Stimulated activated CD8-positive, alpha-beta memory T cell treated with anti-CD3 and anti-CD28 coated beads, Interleukin-4, amount 100 ng/mL, for 1 hour (primary cell): Measurements from ENCODE around the gene SH3D21.

Experiments
- DNase-seq, 2 donors: peaks; one replicate each; pipeline ENCODE4 v3.0.0-alpha.2; 2020; ENCODE audit warnings: low read depth in 2 of 2, low spot score in 1 of 2

The SH3D21 gene

DNA sequence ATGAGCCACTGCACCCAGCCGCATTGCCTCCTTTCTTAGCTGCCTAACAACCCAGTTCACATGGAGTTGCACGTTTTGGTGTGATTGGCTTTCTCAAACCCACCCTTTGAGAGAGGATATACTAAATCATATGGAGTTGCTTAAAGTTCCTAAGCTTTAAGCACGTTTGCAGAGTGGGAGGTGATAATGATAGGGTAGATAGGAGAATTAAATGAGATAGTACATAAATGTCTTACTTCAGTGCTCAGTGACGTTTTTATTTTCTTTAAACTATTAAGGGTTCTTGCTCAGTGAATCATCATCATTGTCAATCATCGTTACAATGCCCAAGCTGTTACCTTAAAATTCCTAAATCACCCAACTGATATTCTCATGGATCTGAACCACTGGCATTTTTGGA, 2.9 kb upstream of the SH3D21 start:
- DNase-seq = no peak

DNA sequence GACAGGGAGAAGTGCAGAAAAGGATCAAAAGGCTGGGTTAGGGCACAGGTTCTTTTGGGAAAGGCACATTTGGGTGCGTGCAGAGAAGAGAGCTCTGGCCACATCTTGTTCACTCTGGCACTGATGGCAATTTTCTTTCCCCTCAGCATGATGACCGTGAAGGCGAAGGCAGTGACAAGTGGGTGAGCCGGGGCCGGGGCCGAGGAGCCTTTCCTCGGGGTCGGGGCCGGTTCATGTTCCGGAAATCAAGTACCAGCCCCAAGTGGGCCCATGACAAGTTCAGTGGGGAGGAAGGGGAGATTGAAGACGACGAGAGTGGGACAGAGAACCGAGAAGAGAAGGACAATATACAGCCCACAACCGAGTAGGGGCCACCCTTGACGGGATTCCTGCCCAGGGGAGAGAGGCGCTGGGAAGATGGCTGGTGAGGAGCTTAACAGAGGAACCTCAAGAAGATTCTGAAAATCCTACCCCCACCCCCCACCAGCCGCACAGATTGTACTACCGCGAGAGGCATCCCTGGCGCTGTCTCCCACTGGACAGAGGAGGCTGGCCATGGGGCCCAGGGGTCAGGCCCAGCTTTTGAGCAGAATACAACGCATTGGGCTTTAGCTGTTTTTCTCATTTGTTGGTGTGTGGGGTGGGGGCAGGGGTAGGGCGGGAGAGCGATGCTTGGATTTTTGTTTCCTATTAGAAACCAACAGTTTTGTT, 2.4 kb upstream of the SH3D21 start:
- DNase-seq = no peak

DNA sequence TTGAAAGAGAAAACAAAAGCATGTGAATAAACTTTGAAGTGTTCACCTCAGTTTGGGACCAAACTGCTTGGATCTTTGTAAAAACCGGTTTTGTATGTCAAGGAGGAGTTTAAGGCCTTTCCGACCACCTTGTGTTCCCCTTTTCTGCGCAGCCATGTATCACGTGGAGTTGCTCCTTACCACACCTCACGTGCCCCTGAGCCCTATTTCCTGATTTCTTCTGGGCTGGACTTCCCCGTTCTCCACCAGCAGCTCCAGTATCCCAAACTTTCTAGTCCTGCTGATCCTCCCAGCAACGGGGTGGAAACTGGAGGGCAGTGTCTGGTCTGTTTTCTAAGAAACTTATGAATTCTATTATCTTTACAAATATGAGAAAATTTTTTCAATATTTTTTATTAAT, 1.6 kb upstream of the SH3D21 start:
- DNase-seq = no peak

DNA sequence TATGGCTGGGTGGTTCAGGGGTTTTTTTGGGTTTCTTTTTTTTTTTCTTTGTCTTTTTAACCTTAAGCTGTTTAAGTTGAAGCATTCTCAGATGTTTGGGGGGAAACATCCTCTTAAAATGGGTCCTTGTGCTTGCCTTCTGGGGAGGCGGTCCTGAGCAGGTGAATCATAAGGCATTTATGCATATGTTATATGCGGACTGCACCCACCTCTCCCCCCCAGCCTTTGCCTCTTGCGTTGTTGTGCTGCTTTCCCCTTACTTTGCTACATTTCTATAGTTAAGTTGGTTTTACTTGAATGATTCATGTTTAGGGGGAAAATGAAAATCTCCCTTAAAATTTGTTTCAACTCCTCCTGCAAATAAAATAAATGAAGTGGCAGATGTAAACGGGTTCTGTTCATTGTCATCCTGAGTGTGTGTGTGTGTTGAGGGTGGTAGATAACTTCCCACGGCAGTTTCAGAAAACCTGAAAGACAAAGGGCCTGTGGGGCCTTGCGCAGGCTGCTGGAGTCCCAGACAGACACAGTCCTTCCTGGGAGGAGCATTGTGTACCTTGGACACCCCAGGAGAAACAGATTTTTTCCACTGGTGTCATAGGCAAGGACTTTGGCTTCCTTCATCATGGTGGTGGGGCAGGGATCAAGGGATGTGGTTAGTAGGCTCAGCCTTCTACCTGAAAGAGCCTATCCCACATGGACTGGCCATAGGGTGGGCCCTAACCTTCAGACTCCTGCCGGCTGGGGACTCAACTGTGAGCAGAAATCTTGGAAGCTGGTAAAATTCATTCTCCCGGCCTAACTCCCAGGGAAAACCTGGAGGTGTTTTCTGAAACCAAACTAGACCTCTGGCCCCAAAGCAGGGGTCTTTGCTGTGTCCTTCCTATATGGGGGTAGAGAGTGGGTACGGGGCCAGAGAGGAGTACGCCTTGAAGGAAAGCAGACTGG, 926 bp upstream of the SH3D21 start:
- no peak for DNase-seq

DNA sequence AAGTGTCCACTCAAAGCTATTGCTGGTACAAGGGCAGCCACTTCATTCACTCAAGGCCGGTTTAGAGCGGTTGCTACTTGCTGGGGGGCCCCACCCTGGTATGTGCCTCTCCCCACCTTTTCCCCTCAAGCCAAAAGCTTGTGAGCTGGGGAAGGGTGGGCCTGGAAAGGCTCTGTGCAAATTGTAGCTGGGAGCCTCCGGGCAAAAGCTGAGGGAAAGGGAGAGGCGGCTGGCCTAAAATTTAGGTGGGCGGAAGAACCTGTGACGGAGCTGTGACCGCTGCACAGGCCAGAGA, 306 bp upstream of the SH3D21 start:
- DNase-seq = no peak

DNA sequence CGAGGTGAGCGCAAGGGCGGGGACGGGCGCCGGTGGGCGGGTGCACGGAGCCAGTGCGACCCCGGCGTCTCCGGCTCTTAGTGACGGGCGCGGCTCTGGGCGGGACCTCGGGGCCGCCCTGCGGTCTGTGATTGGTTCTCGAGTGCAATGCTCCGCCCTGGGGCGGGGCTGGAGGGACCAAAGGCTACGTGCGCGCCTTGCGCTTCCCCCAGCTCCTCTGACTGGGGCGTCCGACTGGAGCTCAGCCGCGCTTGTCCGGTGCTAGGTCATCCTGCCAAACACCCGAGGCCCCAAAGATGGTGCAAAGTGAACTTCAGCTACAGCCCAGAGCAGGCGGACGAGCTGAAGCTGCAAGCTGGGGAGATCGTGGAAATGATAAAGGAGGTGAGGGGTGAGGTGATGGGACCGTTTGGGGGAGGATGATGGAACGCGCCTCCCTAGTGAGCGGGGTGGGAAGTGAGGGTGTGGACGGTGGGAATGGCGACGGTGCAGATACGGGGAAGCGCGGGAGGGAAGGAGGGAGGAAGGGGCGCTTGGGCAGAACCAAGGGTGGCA, 811 bp downstream of the SH3D21 start:
- DNase-seq = peak; percentile 83 to 84

DNA sequence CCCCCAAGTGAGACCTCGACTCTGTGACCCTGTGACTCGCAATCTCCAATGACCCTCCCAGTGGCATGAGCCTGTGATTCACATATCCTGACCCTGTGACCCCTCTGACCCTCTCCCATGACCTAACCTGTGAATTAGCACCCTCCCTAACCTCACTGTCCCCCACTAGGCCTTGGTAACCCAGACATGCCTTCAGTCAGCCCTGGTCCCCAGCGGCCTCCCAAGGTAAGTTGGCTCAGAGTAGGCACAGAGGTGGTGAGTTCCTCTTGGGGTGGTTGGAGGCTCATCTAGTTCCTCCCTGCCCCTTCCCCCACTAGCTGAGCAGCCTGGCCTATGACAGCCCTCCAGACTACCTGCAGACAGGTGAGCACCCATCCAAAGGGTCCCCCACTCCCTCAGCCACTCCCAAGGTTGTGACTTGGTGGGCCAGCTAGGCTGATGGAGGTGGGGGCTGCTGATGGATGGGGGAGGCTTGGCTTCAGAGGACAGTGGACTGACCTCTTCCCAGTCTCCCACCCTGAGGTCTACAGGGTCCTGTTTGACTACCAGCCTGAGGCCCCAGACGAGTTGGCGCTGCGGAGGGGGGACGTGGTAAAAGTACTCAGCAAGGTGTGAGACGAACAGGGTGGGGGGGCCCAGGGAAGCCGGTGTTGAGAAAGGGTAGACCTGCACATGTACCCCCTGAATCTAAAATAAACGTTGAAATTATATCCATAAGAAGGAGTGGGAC, 1.6 kb downstream of the SH3D21 start:
- DNase-seq = no peak

DNA sequence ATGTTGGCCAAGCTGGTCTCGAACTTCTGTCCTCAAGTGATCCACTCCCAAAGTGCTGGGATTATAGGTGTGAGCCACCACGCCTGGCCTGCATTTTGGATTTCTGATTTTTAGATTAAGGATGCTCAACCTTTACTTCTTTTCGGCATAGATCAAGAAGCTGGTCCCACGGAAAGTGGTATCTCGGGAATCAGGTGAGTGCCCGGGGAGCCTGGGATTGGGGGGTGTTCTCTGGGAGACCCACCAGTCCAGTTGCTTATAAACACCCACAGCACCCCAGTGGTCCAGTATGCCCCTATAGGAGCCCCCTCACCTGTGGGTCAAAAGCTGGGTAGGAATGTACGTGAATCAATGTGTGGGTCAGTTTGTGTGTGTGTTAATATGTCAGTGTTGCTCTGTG, 3.2 kb downstream of the SH3D21 start:
- DNase-seq = no peak

DNA sequence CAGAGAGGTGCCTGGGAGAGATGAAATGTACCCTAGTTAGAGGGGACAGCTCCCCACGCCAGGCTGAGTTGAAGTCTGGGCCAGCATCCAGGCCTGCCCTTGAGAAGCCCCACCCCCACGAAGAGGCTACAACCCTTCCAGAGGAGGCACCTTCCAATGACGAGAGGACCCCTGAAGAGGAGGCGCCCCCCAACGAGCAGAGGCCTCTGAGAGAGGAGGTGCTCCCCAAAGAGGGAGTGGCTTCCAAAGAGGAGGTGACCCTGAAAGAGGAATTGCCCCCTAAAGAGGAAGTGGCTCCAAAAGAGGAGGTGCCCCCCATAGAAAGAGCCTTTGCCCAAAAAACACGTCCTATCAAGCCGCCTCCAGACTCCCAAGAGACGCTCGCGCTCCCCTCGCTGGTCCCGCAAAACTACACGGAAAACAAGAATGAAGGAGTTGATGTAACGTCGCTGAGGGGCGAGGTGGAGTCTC, 14.2 kb downstream of the SH3D21 start:
- DNase-seq = no peak

DNA sequence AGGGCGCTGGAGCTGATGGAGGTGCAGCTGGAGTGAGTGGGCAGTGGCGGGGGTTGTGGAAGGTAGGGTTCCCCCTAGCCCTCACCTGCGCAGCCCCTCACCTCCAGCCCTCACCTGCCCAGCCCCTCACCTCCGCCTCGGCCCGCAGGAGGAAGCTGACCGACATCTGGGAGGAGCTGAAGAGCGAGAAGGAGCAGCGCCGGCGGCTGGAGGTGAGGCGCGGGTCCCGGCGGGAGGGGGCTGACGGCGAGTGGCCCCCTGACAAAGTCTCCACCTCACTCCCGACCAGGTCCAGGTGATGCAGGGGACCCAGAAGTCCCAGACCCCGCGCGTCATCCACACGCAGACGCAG, 14.6 kb downstream of the SH3D21 start:
- no peak for DNase-seq

DNA sequence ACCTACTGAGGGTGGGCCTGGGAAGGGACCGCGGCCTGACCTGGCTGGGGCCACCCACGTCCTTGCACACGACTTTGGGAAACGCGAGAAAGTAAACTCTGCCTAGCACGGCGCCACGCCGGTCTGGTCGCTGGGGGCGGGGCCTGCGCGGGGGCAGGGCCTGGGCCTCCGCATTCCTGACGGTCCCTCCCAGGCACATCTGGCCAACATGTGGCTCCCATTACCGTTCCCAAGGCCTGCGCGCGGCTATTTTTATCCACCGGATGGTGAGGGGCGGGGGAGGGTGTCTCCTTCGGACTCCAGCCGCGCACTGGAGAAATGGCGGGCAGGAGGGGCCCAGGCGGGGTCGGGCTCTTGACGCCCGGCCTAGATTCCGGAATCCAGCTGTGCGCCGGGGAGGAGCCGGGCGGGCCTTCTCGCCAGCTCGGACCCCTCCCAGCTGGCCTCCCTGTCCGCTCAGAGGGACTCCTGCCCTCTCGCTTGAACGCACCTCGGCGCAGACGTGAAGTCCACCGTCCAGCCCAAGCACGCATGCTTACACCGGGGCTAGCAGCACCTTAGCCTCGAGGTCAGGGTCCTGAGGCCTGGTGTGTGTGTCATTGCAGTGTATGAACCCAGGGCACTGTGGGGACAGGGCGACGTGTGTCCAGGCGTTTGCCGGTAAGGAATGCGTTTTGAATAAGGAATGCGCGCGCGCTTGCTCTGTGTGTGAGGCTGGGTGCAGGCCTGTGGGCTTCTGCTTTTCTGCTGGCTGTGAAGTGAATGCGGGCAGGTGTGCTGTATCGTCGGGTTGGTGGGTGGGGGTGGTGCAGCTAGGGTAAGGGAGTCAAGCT, 15.2 kb downstream of the SH3D21 start:
- no peak for DNase-seq

DNA sequence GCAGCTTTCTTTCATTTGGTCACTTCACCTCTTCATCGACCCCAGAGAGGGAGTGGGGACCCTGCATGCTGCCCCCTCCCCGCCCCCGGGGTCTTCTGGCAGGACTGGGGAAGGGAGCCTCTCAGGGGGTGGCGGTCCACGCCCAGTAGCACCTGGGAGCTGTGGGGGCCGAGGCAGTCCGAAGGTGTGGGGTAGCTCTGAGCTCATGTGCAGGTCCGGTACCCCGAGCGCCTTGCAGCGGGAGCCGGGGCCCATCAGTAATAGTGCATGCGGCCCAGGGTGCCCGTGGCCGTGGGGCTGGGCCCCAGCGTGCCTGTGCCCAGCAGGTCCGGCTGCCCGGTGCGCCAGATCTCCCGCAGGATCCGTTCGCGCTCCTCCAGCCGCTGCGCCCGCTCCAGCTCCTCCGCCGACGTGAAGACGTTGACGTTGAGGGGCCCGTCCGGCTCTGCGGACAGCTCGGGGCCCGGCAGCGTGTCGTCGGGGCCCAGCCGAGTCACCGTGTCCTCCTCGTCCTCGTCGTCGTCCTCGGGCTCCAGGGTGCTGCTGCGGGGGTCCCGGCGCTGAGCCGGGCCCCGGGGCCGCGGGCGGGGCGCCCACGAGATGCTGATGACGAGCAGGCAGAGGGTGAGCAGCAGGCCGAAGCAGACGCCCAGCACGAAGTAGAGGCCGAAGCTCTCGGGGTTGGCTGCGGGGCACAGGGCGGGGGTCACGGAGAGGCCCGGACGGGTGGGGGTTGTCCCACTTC, 16.0 kb downstream of the SH3D21 start:
- no peak for DNase-seq

DNA sequence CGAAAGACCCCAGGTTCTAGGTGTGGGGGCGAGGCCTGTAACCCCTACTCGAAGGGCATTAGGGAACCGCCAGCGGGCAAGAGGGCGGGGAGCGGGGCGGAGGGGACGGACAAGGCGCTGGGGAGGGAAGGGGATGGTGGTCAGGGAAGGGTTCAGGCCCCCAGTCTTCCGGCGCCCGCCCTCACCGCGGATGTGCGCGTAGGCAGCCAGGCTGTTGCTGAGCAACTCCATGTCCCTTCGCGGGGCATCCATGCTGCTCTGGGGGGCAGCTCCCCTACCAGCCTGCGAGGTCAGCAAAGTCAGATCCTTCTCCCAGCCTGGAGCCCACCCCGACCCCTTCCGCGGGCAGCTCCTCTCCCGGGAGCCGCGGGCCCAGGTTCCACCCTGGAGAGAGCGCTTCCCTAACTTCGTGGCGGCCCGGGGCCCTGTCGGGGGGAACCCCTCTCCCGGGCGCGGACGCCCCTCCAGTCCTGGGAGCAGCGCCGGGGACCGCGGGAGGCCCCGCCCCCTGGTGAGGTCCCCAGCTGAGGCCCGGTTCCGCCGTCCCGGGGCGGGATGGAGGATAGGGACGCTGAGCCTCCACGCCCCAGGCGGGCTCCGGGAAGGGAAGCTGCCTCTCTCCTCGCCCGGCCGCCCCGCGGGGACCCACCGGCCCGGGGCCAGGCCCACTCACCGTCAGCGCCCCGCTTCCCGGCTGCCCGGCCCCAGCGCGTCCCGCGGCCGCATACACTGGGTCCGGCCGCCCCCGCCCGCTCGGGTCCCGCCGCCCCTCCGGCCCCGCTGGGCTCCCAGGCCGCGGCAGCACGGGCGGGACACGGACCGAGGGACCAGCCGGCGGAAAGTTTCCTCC, 16.8 kb downstream of the SH3D21 start:
- DNase-seq = no peak

DNA sequence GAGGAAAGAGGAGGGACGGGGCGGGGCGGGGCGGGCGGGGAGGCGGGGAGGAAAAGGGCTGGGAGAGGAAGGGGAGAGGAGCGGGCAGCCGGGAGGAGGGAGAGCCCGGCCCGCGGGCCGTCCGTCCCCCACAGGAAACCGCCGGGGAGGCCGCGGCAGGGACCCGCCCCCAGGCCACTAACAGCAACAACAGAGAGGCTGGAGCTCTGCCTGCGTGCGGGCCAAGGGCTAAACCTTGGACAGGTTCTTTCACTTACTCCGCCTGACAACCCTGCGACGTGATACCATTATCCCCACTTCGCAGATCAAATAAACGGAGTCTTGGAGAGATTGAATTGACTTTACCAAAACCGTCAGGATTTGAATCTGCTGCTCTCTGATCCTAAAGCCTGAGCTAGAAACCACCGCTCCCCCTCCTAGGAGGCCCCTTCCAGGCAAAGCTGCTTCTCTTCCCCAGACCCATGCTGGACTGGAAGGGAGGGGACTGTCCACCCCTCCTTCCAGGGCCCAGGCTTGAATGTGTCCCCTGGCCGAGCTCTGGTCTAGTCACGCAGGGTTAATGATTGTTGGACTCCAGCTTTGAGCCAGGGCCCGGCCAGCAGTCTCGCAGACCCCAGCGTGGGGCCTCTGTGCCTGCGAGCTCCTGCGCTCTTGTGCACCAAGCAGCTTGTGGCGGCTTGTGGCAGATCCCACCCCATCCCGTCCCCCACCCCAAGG, 17.6 kb downstream of the SH3D21 start, which contains the start of gene EVA1B:
TSS of gene EVA1B (minus strand) at position 10 of the 717 bp plus-strand sequence. CDS start 608 bp downstream, outside the sequence.
- no peak for DNase-seq

DNA sequence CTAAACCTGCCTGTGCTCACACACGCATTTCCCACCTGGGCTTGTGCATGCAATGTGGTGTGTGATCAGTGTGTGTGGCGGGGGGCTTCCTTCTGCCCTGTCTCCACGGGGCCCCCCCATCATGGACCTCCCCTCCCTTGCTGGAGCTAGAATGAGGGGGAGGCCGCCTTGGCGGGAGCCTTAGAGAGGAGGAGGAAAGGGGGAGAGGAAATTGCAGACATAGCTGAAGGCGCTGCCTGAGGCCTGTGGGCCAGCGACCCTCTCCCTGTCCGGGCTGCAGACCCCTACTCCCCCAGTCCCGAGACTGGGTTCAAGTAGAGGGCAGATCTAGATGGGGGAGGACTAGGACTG, 18.2 kb downstream of the SH3D21 start:
- no peak for DNase-seq

DNA sequence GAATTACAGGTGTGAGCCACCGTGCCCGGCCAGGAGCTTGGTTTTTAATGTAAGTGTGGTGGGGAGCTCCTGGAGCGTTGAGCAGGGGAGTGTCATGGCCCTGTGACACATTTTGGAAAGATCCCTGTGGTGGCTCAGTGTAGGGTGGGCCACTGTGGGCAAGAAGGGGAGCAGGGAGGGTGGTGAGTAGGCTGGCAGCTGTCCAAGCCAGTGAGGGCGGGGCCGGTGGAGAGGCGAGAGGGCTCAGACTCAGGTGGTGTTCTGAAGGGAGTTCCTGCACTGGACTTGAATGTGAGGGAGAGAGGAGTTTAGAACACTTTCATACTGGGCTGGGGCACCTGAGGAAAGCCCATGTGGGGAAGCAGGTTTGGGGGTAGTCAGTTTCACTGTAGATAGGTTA, 20.3 kb downstream of the SH3D21 start:
- DNase-seq = no peak

DNA sequence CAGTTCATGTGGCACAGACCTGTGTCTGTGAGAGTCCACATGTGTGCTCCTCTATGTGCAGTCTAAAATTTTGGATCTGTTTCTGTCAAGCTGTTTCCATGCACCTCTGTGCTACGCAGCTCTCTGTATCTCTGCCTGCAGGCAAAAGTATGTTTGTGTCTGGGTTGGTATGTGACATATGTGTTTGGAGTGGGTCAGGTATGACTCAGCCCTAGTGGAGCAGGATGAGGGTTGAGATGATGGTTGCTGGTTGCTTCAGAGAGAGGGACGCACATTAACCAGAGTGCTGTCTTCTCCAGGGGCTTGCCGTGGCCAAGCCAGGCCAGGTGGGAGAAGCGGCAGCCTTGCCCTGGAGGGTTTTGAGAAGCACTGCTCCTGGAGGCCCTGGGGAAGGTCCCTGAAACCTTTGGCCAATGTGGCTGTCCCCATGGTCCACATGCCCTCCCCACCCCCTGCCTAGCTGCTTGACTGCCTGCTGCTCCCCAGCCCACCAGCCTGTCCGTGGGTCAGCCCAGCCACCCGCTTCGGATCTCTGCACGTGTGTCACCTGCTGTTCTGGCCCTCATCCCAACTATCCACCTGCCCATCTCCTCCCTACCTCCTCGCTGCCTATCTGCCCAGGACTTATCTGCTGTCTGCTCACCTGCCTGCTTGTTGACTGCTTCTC, 21.4 kb downstream of the SH3D21 start:
- DNase-seq = no peak

DNA sequence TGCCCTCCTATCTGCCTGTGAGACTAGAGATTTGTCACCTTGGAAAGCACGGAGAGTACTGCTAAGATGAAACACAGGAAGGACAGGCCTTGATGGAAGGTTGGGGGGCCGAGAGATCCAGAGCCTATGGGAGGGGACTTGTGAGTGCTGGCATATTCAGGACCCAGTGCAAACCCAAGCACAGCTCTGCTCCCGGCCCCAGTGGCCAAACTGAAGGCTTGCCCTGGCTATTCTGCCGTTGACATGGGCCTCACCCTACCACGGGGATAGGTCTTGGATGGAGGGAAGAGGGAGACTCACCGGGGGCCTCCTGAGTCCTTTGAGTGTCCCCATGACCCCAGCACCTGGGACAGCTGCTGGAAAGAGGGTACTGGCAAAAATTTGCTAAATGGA, 21.9 kb downstream of the SH3D21 start:
- DNase-seq = no peak
